Measurements from ENCODE around the gene XXYLT1.

DNA sequence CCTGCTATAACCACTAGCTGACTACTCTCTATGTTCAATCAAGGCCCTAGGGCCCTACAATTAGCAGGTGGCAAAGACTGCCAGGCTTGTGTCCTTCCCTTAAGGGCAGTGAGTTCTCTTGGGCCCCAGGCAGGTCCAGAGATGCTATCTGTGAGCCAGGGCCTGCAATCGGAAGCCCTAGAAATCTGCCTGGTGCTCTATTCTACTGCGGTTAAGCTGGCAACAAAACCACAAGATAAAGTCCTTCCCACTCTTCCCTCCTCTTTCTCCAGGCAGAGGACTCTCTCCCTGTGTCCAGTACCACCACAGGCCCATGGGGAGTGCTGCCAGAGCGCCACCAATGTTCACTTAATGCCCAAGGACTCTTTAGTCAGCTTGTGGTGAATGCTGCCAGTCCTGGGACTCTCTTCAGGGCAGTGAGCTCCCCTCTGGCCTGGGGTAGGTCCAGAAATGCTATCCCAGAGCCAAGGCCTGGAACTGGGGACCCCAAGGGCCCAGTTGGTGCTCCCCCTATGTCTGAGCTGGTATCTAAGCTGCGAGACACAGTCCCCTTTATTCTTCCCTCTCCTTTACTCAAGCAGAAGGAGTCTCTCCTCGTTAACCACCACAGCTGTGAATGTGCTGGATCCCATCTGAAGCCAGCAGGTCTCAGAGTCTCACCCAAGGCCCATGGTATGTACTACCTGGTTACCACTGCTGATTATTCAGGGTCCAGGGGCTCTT, 34.7 kb downstream of the XXYLT1 start:
- TF ChIP-seq, protein P1, sequence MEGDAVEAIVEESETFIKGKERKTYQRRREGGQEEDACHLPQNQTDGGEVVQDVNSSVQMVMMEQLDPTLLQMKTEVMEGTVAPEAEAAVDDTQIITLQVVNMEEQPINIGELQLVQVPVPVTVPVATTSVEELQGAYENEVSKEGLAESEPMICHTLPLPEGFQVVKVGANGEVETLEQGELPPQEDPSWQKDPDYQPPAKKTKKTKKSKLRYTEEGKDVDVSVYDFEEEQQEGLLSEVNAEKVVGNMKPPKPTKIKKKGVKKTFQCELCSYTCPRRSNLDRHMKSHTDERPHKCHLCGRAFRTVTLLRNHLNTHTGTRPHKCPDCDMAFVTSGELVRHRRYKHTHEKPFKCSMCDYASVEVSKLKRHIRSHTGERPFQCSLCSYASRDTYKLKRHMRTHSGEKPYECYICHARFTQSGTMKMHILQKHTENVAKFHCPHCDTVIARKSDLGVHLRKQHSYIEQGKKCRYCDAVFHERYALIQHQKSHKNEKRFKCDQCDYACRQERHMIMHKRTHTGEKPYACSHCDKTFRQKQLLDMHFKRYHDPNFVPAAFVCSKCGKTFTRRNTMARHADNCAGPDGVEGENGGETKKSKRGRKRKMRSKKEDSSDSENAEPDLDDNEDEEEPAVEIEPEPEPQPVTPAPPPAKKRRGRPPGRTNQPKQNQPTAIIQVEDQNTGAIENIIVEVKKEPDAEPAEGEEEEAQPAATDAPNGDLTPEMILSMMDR (IDR thresholded peaks at IDR 0.05) = no peak
- no peak for TF ChIP-seq POLR2A (IDR thresholded peaks at IDR 0.05)
